Breast epithelium (tissue), 3 donors: ENCODE results near the gene TNNT1.

Experiments used
- CTCF ChIP-seq, 3 donors: fragments of 450-650 bp; IDR thresholded peaks; one replicate each; pipeline ENCODE4 v1.5.1; 2016 to 2017; ENCODE audit warnings: antibody characterized with exemption in 3 of 3, mild to moderate bottlenecking in 3 of 3, moderate library complexity in 3 of 3
- POLR2A ChIP-seq: fragments of 450-650 bp; IDR thresholded peaks from one replicate; pipeline ENCODE4 v1.6.1; 2016; ENCODE audit warnings: antibody characterized with exemption, mild to moderate bottlenecking, moderate library complexity
- POLR2AphosphoS5 ChIP-seq, 3 donors: sonication (generic); formaldehyde crosslinking; IDR thresholded peaks; one replicate each; pipeline ENCODE4 v1.6.1; 2017; ENCODE audit warnings: antibody characterized with exemption in 3 of 3

- TF ChIP-seq CTCF (IDR thresholded peaks at IDR 0.05) (no peak), POLR2A (no peak), POLR2AphosphoS5 (IDR thresholded peaks at IDR 0.05) (no peak)
These were observed 30.0 kb downstream of the TNNT1 start for GRCh38 chr19:55119053-55119452.
